ENCODE data around the gene ELF2. TPM values are rescaled to one million over a fixed set of nuclear protein-coding genes. Genes with fewer than 3 reads are reported as not detected.
"Not testable (repeated sequence)": the region's sequence is repeated elsewhere in the genome, so short reads cannot be mapped to it uniquely, and the experiment has no call there.

ELF2 gene
- total and polyA plus RNA-seq, 2 donors (not counting 1 experiment from before 2014, with no cell fraction given), result 25.1 to 97.5 TPM

- Mint-ChIP-seq H3K4me3 (no peak overlapping the region), H3K9me3 (ENCODE audit: insufficient read depth) (peaks cover 2% of the 10 kb centered on the region), H3K4me1 (no peaks in the 10 kb centered on the region), H3K27me3 (peaks cover 27% of the 10 kb centered on the region), H3K27ac (no peak overlapping the region)
- 69% methylated on average over 3 of the region's 4 CpGs for WGBS (ENCODE audit: insufficient coverage)
- no peak overlapping the region for H3K4me2 ChIP-seq (replicated peaks; ENCODE audit: low read depth, low read length, poor library complexity, severe bottlenecking)
- no peak overlapping the region for H3K27ac ChIP-seq (ENCODE audit: low read length in 2 of 2)
- no peaks in the 10 kb centered on the region for H3K79me2 ChIP-seq (ENCODE audit: control insufficient read depth, insufficient read depth, low read length)
- H3K27me3 ChIP-seq (replicated peaks in 1 of 4; ENCODE audit: control extremely low read depth in 1 of 4, control insufficient read depth in 3 of 4, insufficient read depth in 4 of 4, low read length in 3 of 4), result no peaks in the 10 kb centered on the region
- H3K9ac ChIP-seq (ENCODE audit: low read length), result no peak overlapping the region
- no peaks in the 10 kb centered on the region for H3K4me1 ChIP-seq (ENCODE audit: control insufficient read depth in 2 of 2, insufficient read depth in 2 of 2, low read length in 2 of 2)
- ChIA-PET POLR2A (no interaction called here), CTCF (interaction anchor here (1.0 kb wide), 1 partner anchor 11 kb away, joined by 3 read pairs; no protein-coding TSS in a partner anchor)
- H4K20me1 ChIP-seq (ENCODE audit: control insufficient read depth, insufficient read depth, low read length, poor library complexity, severe bottlenecking), result no peaks in the 10 kb centered on the region
- H3K4me3 ChIP-seq (ENCODE audit: control extremely low read depth in 1 of 5, extremely low read depth in 1 of 5, insufficient read depth in 1 of 5, low read depth in 2 of 5, low read length in 4 of 5), result no peak overlapping the region
- H2AFZ ChIP-seq (ENCODE audit: insufficient read depth, low read depth, low read length, poor library complexity, severe bottlenecking), result no peak overlapping the region
- no peak for DNase-seq
- no peaks in the 10 kb centered on the region for H3K36me3 ChIP-seq (replicated peaks in 1 of 2; ENCODE audit: control extremely low read depth in 1 of 2, control insufficient read depth in 1 of 2, extremely low read depth in 1 of 2, insufficient read depth in 2 of 2, low read length in 1 of 2)
- intact Hi-C loops (cut with micrococcal nuclease), result no loop called here
- TF ChIP-seq EZH2 (IDR thresholded peaks at IDR 0.05; ENCODE audit: borderline replicate concordance, insufficient read depth, low read depth, low read length, poor library complexity, severe bottlenecking), result no peak
- no peak for TF ChIP-seq CTCF (IDR thresholded peaks at IDR 0.05)
- no peak for ATAC-seq (ENCODE audit: low read depth)
- no peaks in the 10 kb centered on the region for H3K9me3 ChIP-seq (ENCODE audit: control extremely low read depth in 1 of 3, control insufficient read depth in 2 of 3, insufficient read depth in 1 of 3, low read length in 2 of 3)
These were observed 23.1 kb upstream of the ELF2 start for GRCh38 chr4:139200102-139200501.

- DNase-seq; CTCF ChIA-PET; H4K20me1 ChIP-seq (ENCODE audit: control insufficient read depth, insufficient read depth, low read length, poor library complexity, severe bottlenecking); H3K9me3 Mint-ChIP-seq (ENCODE audit: insufficient read depth); intact Hi-C loops (cut with micrococcal nuclease); H3K9me3 ChIP-seq (ENCODE audit: control extremely low read depth in 1 of 3, control insufficient read depth in 2 of 3, insufficient read depth in 1 of 3, low read length in 2 of 3); H2AFZ ChIP-seq (ENCODE audit: insufficient read depth, low read depth, low read length, poor library complexity, severe bottlenecking); H3K4me2 ChIP-seq (replicated peaks; ENCODE audit: low read depth, low read length, poor library complexity, severe bottlenecking); H3K4me1 Mint-ChIP-seq; POLR2A ChIA-PET; H3K27ac Mint-ChIP-seq; H3K4me3 Mint-ChIP-seq; H3K79me2 ChIP-seq (ENCODE audit: control insufficient read depth, insufficient read depth, low read length); H3K9ac ChIP-seq (ENCODE audit: low read length); H3K4me1 ChIP-seq (ENCODE audit: control insufficient read depth in 2 of 2, insufficient read depth in 2 of 2, low read length in 2 of 2); ATAC-seq (ENCODE audit: low read depth); H3K36me3 ChIP-seq (replicated peaks in 1 of 2; ENCODE audit: control extremely low read depth in 1 of 2, control insufficient read depth in 1 of 2, extremely low read depth in 1 of 2, insufficient read depth in 2 of 2, low read length in 1 of 2); H3K27me3 ChIP-seq (replicated peaks in 1 of 4; ENCODE audit: control extremely low read depth in 1 of 4, control insufficient read depth in 3 of 4, insufficient read depth in 4 of 4, low read length in 3 of 4); H3K4me3 ChIP-seq (ENCODE audit: control extremely low read depth in 1 of 5, extremely low read depth in 1 of 5, insufficient read depth in 1 of 5, low read depth in 2 of 5, low read length in 4 of 5); H3K27ac ChIP-seq (ENCODE audit: low read length in 2 of 2): not testable (repeated sequence)
- peaks cover 27% of the 10 kb centered on the region for H3K27me3 Mint-ChIP-seq
- no CpG with 5 or more reads among the region's 4 CpGs for WGBS (ENCODE audit: insufficient coverage)
These were observed 20.2 kb upstream of the ELF2 start for GRCh38 chr4:139197214-139197613.
